Mucosa of rectum (tissue), 2 donors: Measurements from ENCODE around the gene TRIM25.

ENCODE experiments used
- H3K27ac ChIP-seq, 2 donors: one replicate each; pipeline ENCODE4 v1.7.0; 2013; ENCODE audit warnings: inconsistent platforms in 2 of 2, low read depth in 2 of 2, low read length in 2 of 2
- H3K27me3 ChIP-seq, 2 donors: one replicate each; pipeline ENCODE4 v1.7.0; 2013; ENCODE audit warnings: low read length in 2 of 2; ENCODE audit not compliant: control insufficient read depth in 2 of 2, insufficient read depth in 2 of 2
- H3K36me3 ChIP-seq, 2 donors: one replicate each; pipeline ENCODE4 v1.7.0; 2013; ENCODE audit warnings: low read length in 2 of 2; ENCODE audit not compliant: control insufficient read depth in 2 of 2, insufficient read depth in 2 of 2
- H3K4me1 ChIP-seq, 2 donors: one replicate each; pipeline ENCODE4 v1.7.0; 2013; ENCODE audit warnings: low read length in 2 of 2, mild to moderate bottlenecking in 1 of 2; ENCODE audit not compliant: control insufficient read depth in 2 of 2, insufficient read depth in 2 of 2
- H3K4me3 ChIP-seq, 2 donors: one replicate each; pipeline ENCODE4 v1.7.0; 2013; ENCODE audit warnings: low read length in 2 of 2
- H3K9ac ChIP-seq, 2 donors: one replicate each; pipeline ENCODE4 v1.7.0; 2013; ENCODE audit warnings: low read length in 2 of 2, low read depth in 1 of 2, mild to moderate bottlenecking in 1 of 2
- H3K9me3 ChIP-seq, 2 donors: one replicate each; pipeline ENCODE4 v1.7.0; 2013; ENCODE audit warnings: low read length in 2 of 2; ENCODE audit not compliant: control insufficient read depth in 2 of 2
- donor health status: healthy.
- donor health status: Normal muscosa, but diverticular disease.

TRIM25 gene

DNA sequence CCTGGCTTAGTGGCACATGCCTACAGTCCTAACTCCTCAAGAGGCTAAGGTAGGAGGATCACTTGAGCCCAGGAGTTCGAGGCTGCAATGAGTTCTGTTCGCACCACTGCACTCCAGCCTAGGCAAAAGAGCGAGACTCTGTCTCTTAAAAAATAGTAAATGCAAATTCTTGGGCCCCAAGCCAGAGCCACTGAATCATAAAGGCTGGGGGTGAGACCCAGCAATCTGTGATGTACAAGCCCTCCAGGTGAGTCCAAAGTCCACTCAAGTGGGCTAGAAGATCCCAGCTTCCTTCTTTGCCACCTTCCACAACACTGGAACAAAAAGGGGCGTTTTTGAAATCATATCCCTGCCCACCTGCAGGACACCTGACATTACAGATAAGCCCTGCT, 16.9 kb downstream of the TRIM25 start:
- peaks cover 11 to 12% of the 10 kb centered on the region in 2 donors for H3K4me1 ChIP-seq
- no peaks in the 10 kb centered on the region for H3K9me3 ChIP-seq
- peak overlapping the region; percentile 63 to 67 for H3K27ac ChIP-seq
- no peak overlapping the region for H3K4me3 ChIP-seq
- H3K36me3 ChIP-seq = peaks cover 84 to 86% of the 10 kb centered on the region in 2 donors
- H3K9ac ChIP-seq = no peak overlapping the region
- no peaks in the 10 kb centered on the region for H3K27me3 ChIP-seq

DNA sequence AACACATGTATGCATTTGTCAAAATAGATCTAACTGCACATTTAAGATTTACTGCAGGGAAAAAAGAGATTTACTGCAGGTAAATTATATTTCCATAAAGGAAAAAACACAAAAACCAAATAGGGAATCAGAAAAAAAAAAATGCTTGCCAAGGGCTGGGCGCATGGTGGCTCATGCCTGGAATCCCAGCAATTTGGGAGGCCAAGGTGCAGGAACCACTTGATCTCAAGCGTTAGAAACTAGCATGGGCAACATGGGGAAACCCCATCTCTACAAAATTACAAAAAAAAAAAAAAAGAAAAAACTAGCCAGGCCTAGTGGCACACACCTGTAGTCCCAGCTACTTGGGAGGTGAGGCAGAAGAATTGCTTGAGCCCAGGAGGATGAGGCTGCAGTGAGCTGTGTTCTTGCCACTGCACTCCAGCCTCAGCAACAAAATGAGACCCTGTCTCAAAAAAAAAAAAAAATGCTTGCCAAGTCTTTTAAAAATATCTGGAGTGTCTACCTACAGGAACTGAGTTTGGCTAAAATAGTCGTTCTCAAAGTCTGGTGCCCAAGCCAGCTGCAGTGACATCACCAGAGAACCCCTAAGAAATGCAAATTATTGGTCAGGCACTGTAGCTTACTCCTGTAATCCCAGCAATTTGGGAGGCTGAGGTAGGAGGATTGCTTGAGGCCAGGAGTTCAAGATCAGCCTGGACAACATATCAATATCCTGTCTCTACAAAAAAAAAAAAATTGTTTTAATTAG, 17.5 kb downstream of the TRIM25 start:
- no peak overlapping the region for H3K27ac ChIP-seq
- no peaks in the 10 kb centered on the region for H3K27me3 ChIP-seq
- H3K36me3 ChIP-seq = peaks cover 84 to 86% of the 10 kb centered on the region in 2 donors
- no peak overlapping the region for H3K9ac ChIP-seq
- H3K4me3 ChIP-seq = no peak overlapping the region
- peaks cover 11 to 12% of the 10 kb centered on the region in 2 donors for H3K4me1 ChIP-seq
- H3K9me3 ChIP-seq = no peaks in the 10 kb centered on the region

DNA sequence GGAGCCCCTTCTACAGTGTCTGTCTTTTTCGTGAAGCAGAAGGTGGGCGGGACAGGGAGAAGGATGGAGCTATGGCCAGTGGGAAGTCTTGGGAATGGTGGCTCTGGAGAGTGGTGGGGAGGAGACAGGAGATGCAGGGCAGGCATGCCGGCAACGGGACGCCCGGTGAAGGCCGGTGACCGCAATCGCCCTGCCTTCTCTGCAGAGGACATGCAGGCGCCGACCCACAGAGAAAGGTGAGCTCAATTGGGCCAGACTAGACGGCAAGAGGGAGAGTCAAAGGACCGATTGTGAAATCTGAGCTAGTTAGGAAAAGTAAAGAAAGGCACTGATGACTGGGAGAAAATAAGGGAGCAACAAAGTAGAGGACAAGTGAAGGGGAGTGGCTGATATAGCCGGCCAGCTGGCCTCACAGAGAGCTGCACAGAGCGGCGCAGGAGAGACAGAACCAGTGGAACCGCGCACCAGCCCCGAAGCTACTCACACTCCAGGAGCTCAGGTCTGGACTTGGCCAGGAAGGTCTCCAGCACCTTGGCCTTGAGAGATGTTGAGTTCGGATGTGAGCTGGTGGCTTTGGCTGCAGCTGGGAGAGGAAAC, 18.9 kb downstream of the TRIM25 start:
- Histone ChIP-seq H3K4me1 (peaks cover 11 to 12% of the 10 kb centered on the region in 2 donors), H3K9me3 (no peaks in the 10 kb centered on the region), H3K9ac (no peak overlapping the region), H3K4me3 (no peak overlapping the region), H3K27ac (no peak overlapping the region), H3K36me3 (peaks cover 83 to 84% of the 10 kb centered on the region in 2 donors), H3K27me3 (no peaks in the 10 kb centered on the region)

DNA sequence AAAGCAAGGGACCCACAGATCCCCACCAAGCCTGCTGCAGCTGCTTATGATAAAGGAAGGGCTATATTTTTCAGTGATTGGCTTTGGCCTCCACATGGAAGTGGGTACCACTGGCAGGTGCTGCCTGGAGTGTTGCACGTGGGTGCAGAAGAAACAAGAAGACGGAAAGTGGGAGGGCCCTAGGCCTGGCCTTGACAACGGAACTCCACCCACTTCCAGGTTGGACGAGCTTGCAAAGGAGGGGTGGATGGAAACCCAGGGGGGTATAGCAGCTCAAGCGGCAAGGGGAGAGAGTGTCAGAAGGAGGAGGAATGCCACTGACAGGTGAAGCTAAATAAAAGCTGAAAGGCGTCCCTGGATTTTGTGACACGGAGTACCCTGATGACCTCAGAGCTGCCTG, 20.3 kb downstream of the TRIM25 start:
- Histone ChIP-seq H3K27me3 (no peaks in the 10 kb centered on the region), H3K36me3 (peaks cover 71 to 83% of the 10 kb centered on the region in 2 donors), H3K4me3 (no peak overlapping the region), H3K9ac (no peak overlapping the region), H3K4me1 (peaks cover 11 to 12% of the 10 kb centered on the region in 2 donors), H3K9me3 (no peaks in the 10 kb centered on the region), H3K27ac (no peak overlapping the region)

DNA sequence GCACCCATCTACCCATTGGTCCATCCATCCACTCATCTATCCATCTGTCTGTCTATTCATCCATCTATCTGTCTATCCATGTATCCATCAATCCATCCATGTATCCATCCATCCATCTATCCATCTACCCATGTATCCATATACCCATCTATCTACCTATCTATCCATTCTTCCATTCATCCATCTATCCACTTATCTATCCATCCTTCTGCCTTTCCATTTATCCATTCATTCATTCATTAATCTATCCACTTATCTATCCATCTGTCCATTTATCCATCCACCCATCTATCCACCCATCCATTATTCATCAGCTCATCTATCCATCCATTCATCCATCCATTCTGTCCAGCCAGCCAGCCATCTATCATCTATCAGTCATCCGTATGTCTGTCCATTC, 21.5 kb downstream of the TRIM25 start:
- H3K27ac ChIP-seq = no peak overlapping the region
- peaks cover 63 to 81% of the 10 kb centered on the region in 2 donors for H3K36me3 ChIP-seq

DNA sequence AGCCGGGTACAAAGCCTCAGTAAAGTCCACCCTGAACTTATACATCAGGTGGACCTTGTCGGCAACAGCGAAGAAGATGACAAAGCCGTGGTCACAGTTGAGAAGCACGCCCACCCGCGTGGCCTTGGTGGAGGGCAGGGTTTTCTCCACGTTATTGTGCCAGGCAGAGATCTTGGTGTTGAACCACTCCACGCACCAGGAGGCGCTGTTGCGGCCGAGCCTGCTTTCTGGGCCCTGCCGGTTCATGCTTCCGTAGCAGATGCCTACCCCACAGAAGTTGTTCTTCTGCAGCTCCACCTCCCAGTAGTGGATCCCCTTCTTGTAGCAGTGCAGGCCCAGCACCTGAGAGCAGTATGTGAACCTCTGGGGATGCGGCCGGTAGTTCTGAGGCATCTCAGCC, 22.1 kb downstream of the TRIM25 start:
- peaks cover 58 to 78% of the 10 kb centered on the region in 2 donors for H3K36me3 ChIP-seq

More for the DNA sequence above, 21.5 kb downstream of the TRIM25 start:
- H3K9me3 ChIP-seq = peaks cover 0 to 4% of the 10 kb centered on the region in 2 donors
- peaks cover 4 to 11% of the 10 kb centered on the region in 2 donors for H3K4me1 ChIP-seq
- no peak overlapping the region for H3K4me3 ChIP-seq
- H3K9ac ChIP-seq = no peak overlapping the region
- H3K27me3 ChIP-seq = no peaks in the 10 kb centered on the region

DNA sequence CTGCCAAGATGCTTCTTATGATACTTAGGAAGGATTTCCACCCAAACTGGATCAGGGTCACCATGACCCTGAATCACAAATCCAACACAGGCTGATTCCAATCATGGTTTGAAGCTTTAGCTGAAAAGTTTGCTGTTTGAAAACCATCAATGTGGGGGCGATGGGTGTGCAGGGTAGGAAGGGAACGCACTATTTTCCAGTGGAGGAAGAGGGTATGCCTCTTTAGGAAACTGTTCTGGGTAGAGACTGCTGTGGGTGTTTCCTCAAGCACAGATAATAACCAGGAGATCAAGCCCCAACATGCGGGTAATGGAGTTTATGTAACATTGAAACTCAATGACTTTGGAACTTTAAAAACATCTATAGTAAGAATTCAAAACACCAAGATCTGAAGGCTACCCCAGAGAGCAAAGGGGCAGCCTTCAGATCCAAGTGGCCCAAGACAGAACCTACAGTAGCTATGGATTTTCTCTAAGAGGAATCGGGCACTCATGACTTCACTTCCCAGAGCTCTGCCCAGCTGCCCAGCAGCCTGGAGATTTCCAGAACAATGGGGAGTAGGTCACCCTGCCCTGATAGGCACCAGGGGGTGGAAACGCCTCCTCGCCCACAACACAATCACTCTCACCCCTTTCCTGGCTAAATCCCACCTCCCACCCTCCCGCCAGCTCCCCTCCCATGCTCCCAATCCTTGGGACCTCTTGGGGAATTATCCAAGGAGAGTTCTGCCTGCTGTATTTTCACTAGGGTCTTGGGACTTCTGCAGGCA, 22.8 kb downstream of the TRIM25 start:
- Histone ChIP-seq H3K9me3 (peaks cover 0 to 4% of the 10 kb centered on the region in 2 donors), H3K9ac (no peak overlapping the region), H3K27me3 (no peaks in the 10 kb centered on the region), H3K4me3 (no peak overlapping the region), H3K36me3 (peaks cover 58 to 75% of the 10 kb centered on the region in 2 donors), H3K27ac (no peak overlapping the region), H3K4me1 (peaks cover 11 to 18% of the 10 kb centered on the region in 2 donors)

More for the DNA sequence above, 22.1 kb downstream of the TRIM25 start:
- Histone ChIP-seq H3K27ac (no peak overlapping the region), H3K4me1 (peaks cover 6 to 11% of the 10 kb centered on the region in 2 donors), H3K27me3 (no peaks in the 10 kb centered on the region), H3K4me3 (no peak overlapping the region), H3K9ac (no peak overlapping the region), H3K9me3 (peaks cover 0 to 4% of the 10 kb centered on the region in 2 donors)

DNA sequence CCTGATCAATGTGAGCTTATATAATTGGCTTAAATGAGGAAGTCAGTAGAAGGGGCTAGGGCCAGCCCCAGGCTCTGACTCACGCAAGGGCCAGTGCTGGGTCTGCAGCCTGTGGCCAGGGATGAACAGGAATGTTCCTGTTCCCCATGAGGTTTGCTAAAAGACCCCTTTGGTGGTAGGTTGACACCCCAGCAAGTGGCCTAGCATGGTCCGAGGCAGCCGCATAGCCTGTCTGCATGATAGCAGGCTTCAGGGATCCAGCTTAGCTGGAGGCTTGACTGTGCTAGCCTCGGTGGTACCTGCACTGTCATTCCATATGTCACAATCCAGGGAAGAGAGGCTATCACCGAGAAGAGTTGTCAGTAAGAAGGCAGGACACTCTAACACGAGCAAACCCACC, 23.5 kb downstream of the TRIM25 start:
- no peak overlapping the region for H3K9ac ChIP-seq
- peaks cover 0 to 4% of the 10 kb centered on the region in 2 donors for H3K9me3 ChIP-seq
- H3K27ac ChIP-seq = no peak overlapping the region
- no peaks in the 10 kb centered on the region for H3K27me3 ChIP-seq
- H3K4me3 ChIP-seq = no peak overlapping the region
- H3K36me3 ChIP-seq = peaks cover 51 to 68% of the 10 kb centered on the region in 2 donors
- H3K4me1 ChIP-seq = peaks cover 14 to 25% of the 10 kb centered on the region in 2 donors

DNA sequence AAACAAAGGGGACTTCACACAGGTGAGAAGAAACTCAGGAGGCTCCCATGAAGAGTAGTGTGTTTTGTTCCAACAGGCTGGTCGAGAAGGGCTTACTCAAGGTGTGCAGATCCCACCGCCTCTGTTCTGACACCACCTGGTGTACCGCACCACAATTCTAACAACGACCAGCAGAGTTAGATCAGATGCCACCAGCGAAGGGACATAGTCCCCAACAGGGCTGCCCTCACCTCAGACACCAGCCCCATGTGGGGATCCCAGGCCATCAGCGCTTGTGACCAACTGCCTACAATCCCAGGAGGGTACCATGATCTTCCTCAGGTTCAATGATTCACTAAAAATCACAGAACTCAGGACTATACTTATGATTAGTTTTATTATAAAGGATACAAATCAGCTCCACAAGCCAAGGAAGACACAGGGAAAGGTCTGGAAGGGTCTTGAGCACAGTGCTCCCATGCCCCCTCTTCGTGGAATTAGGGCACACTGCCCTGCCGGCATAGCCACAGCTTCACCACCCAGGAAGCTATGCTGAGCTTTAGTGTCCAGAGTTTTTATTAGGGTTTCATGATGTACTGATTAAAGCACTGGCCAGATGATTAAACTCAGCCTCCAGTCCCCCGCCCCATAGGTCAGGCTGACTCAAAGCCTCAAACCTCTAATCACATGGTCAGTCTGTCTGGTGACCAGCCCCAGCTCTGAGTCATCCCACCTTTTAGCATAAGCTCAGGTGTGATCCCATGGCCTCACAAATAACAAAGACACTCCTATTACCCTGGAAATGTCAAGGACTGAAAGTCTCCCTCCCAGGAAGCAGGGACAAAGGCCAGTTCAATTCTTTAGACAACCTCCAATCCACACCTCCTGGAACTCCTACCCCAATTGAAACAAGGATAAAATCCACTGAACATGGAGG, 26.0 kb downstream of the TRIM25 start:
- no peak overlapping the region for H3K9ac ChIP-seq
- H3K36me3 ChIP-seq = peaks cover 28 to 46% of the 10 kb centered on the region in 2 donors
- H3K9me3 ChIP-seq = peaks cover 0 to 4% of the 10 kb centered on the region in 2 donors
- H3K27ac ChIP-seq = peak overlapping the region; percentile 82 to 86
- peaks cover 21 to 36% of the 10 kb centered on the region in 2 donors for H3K4me1 ChIP-seq
- no peaks in the 10 kb centered on the region for H3K27me3 ChIP-seq
- H3K4me3 ChIP-seq = no peak overlapping the region
